Measurements from ENCODE around the gene GBP4. TPM values are rescaled to one million over a fixed set of nuclear protein-coding genes. Genes with fewer than 3 reads are reported as not detected.
A peak's percentile ranks its signal among the peaks of the same experiment; 100 is the strongest.

GBP4 gene
- total RNA-seq, 1 experiment from 2014 or later: 0.05 TPM

DNA sequence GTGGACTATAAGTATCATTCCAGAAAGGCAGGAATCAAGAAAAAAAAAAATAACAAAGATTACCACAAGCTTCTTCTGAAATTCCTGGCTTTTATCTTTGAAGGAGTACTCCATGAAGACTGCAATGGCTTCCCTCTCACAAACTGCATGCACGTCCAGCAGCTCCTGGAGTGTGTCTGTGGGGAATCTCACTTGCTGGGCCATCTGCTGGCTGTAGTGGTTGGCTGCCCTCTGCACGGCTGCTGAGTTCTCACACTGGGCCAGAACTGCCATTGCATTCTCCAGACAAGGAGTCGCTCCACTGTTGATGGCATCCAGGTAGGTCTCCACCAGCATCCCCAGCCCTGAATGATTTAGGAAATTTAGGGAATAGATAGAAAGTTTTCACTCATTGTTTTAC is 49.5 kb downstream of the GBP4 start:
- POLR2A ChIA-PET: no interaction called here
- H3K4me3 ChIP-seq (replicated peaks in 1 of 2; ENCODE audit: low read depth in 1 of 2, low read length in 2 of 2): no peak overlapping the region
- H3K9ac ChIP-seq (ENCODE audit: low read length): no peak overlapping the region
- no peaks in the 10 kb centered on the region for H3K36me3 ChIP-seq (ENCODE audit: control insufficient read depth in 1 of 2, insufficient read depth in 2 of 2, low read length in 2 of 2)
- H3K27me3 ChIP-seq (ENCODE audit: insufficient read depth, low read length): no peaks in the 10 kb centered on the region
- DNase-seq (ENCODE audit: low read depth, low spot score): no peak
- intact Hi-C loops (cut with micrococcal nuclease): no loop called here
- no peak overlapping the region for H2AFZ ChIP-seq (ENCODE audit: low read depth, low read length, poor library complexity, severe bottlenecking)
- TF ChIP-seq, protein P1, sequence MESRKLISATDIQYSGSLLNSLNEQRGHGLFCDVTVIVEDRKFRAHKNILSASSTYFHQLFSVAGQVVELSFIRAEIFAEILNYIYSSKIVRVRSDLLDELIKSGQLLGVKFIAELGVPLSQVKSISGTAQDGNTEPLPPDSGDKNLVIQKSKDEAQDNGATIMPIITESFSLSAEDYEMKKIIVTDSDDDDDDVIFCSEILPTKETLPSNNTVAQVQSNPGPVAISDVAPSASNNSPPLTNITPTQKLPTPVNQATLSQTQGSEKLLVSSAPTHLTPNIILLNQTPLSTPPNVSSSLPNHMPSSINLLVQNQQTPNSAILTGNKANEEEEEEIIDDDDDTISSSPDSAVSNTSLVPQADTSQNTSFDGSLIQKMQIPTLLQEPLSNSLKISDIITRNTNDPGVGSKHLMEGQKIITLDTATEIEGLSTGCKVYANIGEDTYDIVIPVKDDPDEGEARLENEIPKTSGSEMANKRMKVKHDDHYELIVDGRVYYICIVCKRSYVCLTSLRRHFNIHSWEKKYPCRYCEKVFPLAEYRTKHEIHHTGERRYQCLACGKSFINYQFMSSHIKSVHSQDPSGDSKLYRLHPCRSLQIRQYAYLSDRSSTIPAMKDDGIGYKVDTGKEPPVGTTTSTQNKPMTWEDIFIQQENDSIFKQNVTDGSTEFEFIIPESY (IDR thresholded peaks at IDR 0.05; ENCODE audit: extremely low read depth, insufficient replicate concordance, low read length): no peak
- TF ChIP-seq, protein P2, sequence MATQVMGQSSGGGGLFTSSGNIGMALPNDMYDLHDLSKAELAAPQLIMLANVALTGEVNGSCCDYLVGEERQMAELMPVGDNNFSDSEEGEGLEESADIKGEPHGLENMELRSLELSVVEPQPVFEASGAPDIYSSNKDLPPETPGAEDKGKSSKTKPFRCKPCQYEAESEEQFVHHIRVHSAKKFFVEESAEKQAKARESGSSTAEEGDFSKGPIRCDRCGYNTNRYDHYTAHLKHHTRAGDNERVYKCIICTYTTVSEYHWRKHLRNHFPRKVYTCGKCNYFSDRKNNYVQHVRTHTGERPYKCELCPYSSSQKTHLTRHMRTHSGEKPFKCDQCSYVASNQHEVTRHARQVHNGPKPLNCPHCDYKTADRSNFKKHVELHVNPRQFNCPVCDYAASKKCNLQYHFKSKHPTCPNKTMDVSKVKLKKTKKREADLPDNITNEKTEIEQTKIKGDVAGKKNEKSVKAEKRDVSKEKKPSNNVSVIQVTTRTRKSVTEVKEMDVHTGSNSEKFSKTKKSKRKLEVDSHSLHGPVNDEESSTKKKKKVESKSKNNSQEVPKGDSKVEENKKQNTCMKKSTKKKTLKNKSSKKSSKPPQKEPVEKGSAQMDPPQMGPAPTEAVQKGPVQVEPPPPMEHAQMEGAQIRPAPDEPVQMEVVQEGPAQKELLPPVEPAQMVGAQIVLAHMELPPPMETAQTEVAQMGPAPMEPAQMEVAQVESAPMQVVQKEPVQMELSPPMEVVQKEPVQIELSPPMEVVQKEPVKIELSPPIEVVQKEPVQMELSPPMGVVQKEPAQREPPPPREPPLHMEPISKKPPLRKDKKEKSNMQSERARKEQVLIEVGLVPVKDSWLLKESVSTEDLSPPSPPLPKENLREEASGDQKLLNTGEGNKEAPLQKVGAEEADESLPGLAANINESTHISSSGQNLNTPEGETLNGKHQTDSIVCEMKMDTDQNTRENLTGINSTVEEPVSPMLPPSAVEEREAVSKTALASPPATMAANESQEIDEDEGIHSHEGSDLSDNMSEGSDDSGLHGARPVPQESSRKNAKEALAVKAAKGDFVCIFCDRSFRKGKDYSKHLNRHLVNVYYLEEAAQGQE (IDR thresholded peaks at IDR 0.05; ENCODE audit: low read depth): no peak
- no peak for TF ChIP-seq POLR2AphosphoS5 (IDR thresholded peaks at IDR 0.05; ENCODE audit: low read depth, low read length)
- no peak for TF ChIP-seq JUND (IDR thresholded peaks at IDR 0.05)
- TF ChIP-seq ATF3 (IDR thresholded peaks at IDR 0.05): no peak
- TF ChIP-seq CEBPB (IDR thresholded peaks at IDR 0.05; ENCODE audit: low read depth): no peak
- TF ChIP-seq TCF7L2 (IDR thresholded peaks at IDR 0.05; ENCODE audit: borderline replicate concordance, extremely low read depth, insufficient read depth, insufficient read length): no peak
- no peak for TF ChIP-seq MAX (IDR thresholded peaks at IDR 0.05)
- TF ChIP-seq RAD21 (IDR thresholded peaks at IDR 0.05; ENCODE audit: low read depth): no peak
- TF ChIP-seq ZFX (IDR thresholded peaks at IDR 0.05): no peak
- TF ChIP-seq ELF1 (IDR thresholded peaks at IDR 0.05; ENCODE audit: borderline replicate concordance, low read depth): no peak
- no peak for TF ChIP-seq EZH2phosphoT487 (IDR thresholded peaks at IDR 0.05; ENCODE audit: borderline replicate concordance)
- TF ChIP-seq FOSL1 (IDR thresholded peaks at IDR 0.05; ENCODE audit: low read depth): no peak
- H3K9me2 ChIP-seq (ENCODE audit: insufficient read depth): no peaks in the 10 kb centered on the region; the same call in 1 of the 2 replicates
- H3K79me2 ChIP-seq (ENCODE audit: insufficient read depth, low read length): no peaks in the 10 kb centered on the region
- H3K4me2 ChIP-seq (ENCODE audit: low read length): no peak overlapping the region
- peak; percentile 72 for ATAC-seq
- H3K9me3 ChIP-seq (ENCODE audit: control insufficient read depth in 1 of 2, insufficient read depth in 1 of 2, low read depth in 1 of 2, low read length in 2 of 2): no peaks in the 10 kb centered on the region
- no TSS peak for BruUV-seq (replicated peaks)
- CTCF ChIA-PET: interaction anchor here (1.8 kb wide), 1 partner anchor 64 kb away, joined by 7 read pairs; no protein-coding TSS in a partner anchor
- RAD21 ChIA-PET (ENCODE audit: low non-redundant PET in 1 of 2, low total read pairs in 2 of 2, uncharacterized antibody in 2 of 2, unreplicated experiment in 2 of 2): no interaction called here
- H3K4me1 ChIP-seq (ENCODE audit: control insufficient read depth in 1 of 2, insufficient read depth in 2 of 2, low read length in 2 of 2): no peaks in the 10 kb centered on the region
- no peaks in the 10 kb centered on the region for H4K20me1 ChIP-seq (ENCODE audit: insufficient read depth)
- H3K27ac ChIP-seq (ENCODE audit: low read depth, low read length): no peak overlapping the region

Data from HCT116 (cell line).